GM12878 (cell line): ENCODE results near the gene TAF6. TPM values are rescaled to one million over a fixed set of nuclear protein-coding genes. Genes with fewer than 3 reads are reported as not detected.

Source experiments
- ATAC-seq: fragments of 200-7000 bp; cut with Tn5 transposase; 3 replicates; pipeline ENCODE4 v1.9.1; 2020; ENCODE audit warnings: mild to moderate bottlenecking, moderate library complexity
- BruUV-seq: library from RNA; stranded (reverse); fragments of 400-500 nt; replicated peaks from 2 replicates; lab custom pipeline; 2021; lab: Mats Ljungman, UMichigan
- CTCF ChIA-PET: fragments of 300-600 bp; sonication (Branson Sonifier 250); formaldehyde crosslinking; extraction: SDS; loops from one replicate; lab custom pipeline; 2021; ENCODE audit warnings: inconsistent platforms; lab: Yijun Ruan, JAX
- POLR2A ChIA-PET: fragments of 350-600 bp; formaldehyde crosslinking; extraction: SDS; loops from one replicate; lab custom pipeline; 2021; ENCODE audit warnings: inconsistent platforms; lab: Charles Lee
- RAD21 ChIA-PET: fragments of 300-600 bp; sonication (Branson Sonifier 250); formaldehyde crosslinking; loops from one replicate; lab custom pipeline; 2023; ENCODE audit warnings: antibody characterized with exemption; ENCODE audit not compliant: unreplicated experiment; lab: Charles Lee
- SMC1A ChIA-PET: fragments of 300-600 bp; sonication (Branson Sonifier 250); formaldehyde crosslinking; loops from one replicate; lab custom pipeline; 2023; ENCODE audit not compliant: unreplicated experiment, uncharacterized antibody; lab: Charles Lee
- DNase-seq: peaks from one replicate; pipeline ENCODE4 v3.0.0-alpha.2; 2011; ENCODE audit warnings: low read depth, low spot score
- FAIRE-seq: peaks from 3 replicates; lab custom pipeline; 2011; peaks lifted over from hg19 to GRCh38; lab: Jason Lieb, UNC
- H2AFZ ChIP-seq: 2 replicates; pipeline ENCODE4 v1.6.0; 2011; ENCODE audit warnings: low read depth, low read length, control low read depth; ENCODE audit not compliant: control insufficient read depth
- H3K27ac ChIP-seq: 2 replicates; pipeline ENCODE4 v1.5.1; 2011; ENCODE audit warnings: control low read depth; ENCODE audit not compliant: control insufficient read depth, insufficient read depth
- H3K27me3 ChIP-seq, 2 experiments: replicated peaks in 1 of 2; 2 replicates each; pipeline versions ENCODE4 v1.6.0 to v1.6.1; 2011; ENCODE audit warnings: low read length in 1 of 2; ENCODE audit not compliant: control insufficient read depth in 2 of 2, insufficient read depth in 2 of 2
- H3K36me3 ChIP-seq, 2 experiments: 2 replicates each; pipeline ENCODE4 v1.5.1; 2011; ENCODE audit warnings: low read length in 1 of 2; ENCODE audit not compliant: control insufficient read depth in 2 of 2, insufficient read depth in 2 of 2
- H3K4me1 ChIP-seq: 2 replicates; pipeline ENCODE4 v1.6.1; 2011; ENCODE audit warnings: mild to moderate bottlenecking, low read length, moderate library complexity, mixed read lengths; ENCODE audit not compliant: control insufficient read depth, insufficient read depth
- H3K4me2 ChIP-seq: 2 replicates; pipeline ENCODE4 v1.6.0; 2011; ENCODE audit warnings: control low read depth; ENCODE audit not compliant: control insufficient read depth, insufficient read depth
- H3K4me3 ChIP-seq: fragments of 200-600 bp; sonication (generic); 2 replicates; pipeline ENCODE4 v1.5.1; 2016
- H3K79me2 ChIP-seq: 2 replicates; pipeline ENCODE4 v1.6.0; 2011; ENCODE audit warnings: low read length; ENCODE audit not compliant: control insufficient read depth, insufficient read depth
- H3K9ac ChIP-seq: 2 replicates; pipeline ENCODE4 v1.8.0; 2011; ENCODE audit warnings: low read length, control low read depth, mixed read lengths; ENCODE audit not compliant: control insufficient read depth, insufficient read depth
- H3K9me3 ChIP-seq: replicated peaks from 3 replicates; pipeline ENCODE4 v1.5.1; 2011; ENCODE audit warnings: mild to moderate bottlenecking, low read length; ENCODE audit not compliant: control insufficient read depth, insufficient read depth
- H4K20me1 ChIP-seq: 2 replicates; pipeline ENCODE4 v1.6.0; 2011; ENCODE audit not compliant: control insufficient read depth, insufficient read depth
- DPF2 ChIP-seq: fragments of 450-650 bp; IDR thresholded peaks from 2 replicates; pipeline ENCODE4 v1.6.1; 2017; ENCODE audit warnings: mild to moderate bottlenecking
- EP300 ChIP-seq, 2 experiments: fragments of 150-350 bp in 1 of 2; IDR thresholded peaks; 2 replicates each; pipeline ENCODE4 v1.6.1; 2011 to 2012; ENCODE audit warnings: low read depth in 2 of 2, low read length in 2 of 2, borderline replicate concordance in 1 of 2, improper control_type of control experiment in 1 of 2, inconsistent platforms in 1 of 2; ENCODE audit not compliant: control insufficient read depth in 1 of 2
- GABPA ChIP-seq: IDR thresholded peaks from 2 replicates; pipeline ENCODE4 v1.6.1; 2014; ENCODE audit warnings: antibody characterized with exemption, low read depth, mild to moderate bottlenecking, inconsistent platforms
- NBN ChIP-seq: fragments of 450-650 bp; IDR thresholded peaks from 2 replicates; pipeline ENCODE4 v1.6.1; 2016
- SIX5 ChIP-seq: IDR thresholded peaks from 2 replicates; pipeline ENCODE4 v1.6.1; 2011; ENCODE audit warnings: mild to moderate bottlenecking, low read depth, low read length, moderate library complexity; ENCODE audit not compliant: severe bottlenecking
- SP1 ChIP-seq: IDR thresholded peaks from one replicate; pipeline ENCODE4 v1.6.1; 2011; ENCODE audit warnings: low read depth, low read length
- STAT3 ChIP-seq: IDR thresholded peaks from 2 replicates; pipeline ENCODE4 v1.6.1; 2011; ENCODE audit warnings: low read depth, low read length, improper control_type of control experiment
- WGBS: methylation state at CpG from one replicate; pipeline ENCODE4 v1.1.6; 2016; ENCODE audit warnings: low lambda C conversion rate; ENCODE audit not compliant: insufficient replicate concordance, insufficient coverage; ENCODE audit errors: missing lambda C conversion rate; 5-methylcytosine and 5-hydroxymethylcytosine counted together
- in situ Hi-C: fragments of 300-500 bp; cut with MboI; formaldehyde crosslinking; loops from 9 replicates; pipeline ENCODE4 v1.14.3; 2018; ENCODE audit warnings: mixed read lengths
- intact Hi-C: fragments of 100-400 bp; cut with micrococcal nuclease; formaldehyde crosslinking; loops from one replicate; pipeline ENCODE4 v1.14.2; 2022; ENCODE audit not compliant: unreplicated experiment
- polyA plus RNA-seq, 11 experiments: library from polyadenylated mRNA; depleted of rRNA in 4 of 11; unstranded in 6 of 11; stranded (reverse) in 5 of 11; fragments of >200 nt; fragmentation: Nextera tagmentation in 4 of 11; fragmentation: Illumina TruSeq in 1 of 11; extraction: Ambion mirVana in 4 of 11; extraction: Trizol in 1 of 11; gene quantifications; 1 replicate in 1 of 11; 2 replicates in 10 of 11; pipeline versions ENCODE4 v1.2.1 to v1.2.3, GENCODE V29; 2011 to 2016; ENCODE audit warnings: inconsistent platforms in 2 of 11, missing spikeins in 2 of 11, low read depth in 1 of 11
- total RNA-seq, 4 experiments: library from RNA; depleted of rRNA in 3 of 4; stranded (reverse); fragments of >200 nt in 3 of 4; fragmentation: Illumina TruSeq in 1 of 4; extraction: Trizol in 1 of 4; gene quantifications; 2 replicates each; pipeline versions ENCODE4 v1.2.1 to v1.2.3, GENCODE V29; 2013 to 2021
- TF ChIP-seq, protein P1 (sequence below): fragments of 450-650 bp; formaldehyde crosslinking; IDR thresholded peaks from 2 replicates; pipeline ENCODE4 v1.5.0; 2022; ENCODE audit warnings: mild to moderate bottlenecking, missing genetic modification characterization
- TF ChIP-seq, protein P2 (sequence below): IDR thresholded peaks from 2 replicates; pipeline ENCODE4 v1.6.1; 2012; ENCODE audit warnings: improper control_type of control experiment, low read depth, low read length; ENCODE audit not compliant: insufficient replicate concordance
- TF ChIP-seq, protein P3 (sequence below): IDR thresholded peaks from 2 replicates; pipeline ENCODE4 v1.6.1; 2011; ENCODE audit warnings: low read depth, mild to moderate bottlenecking, low read length, moderate library complexity, borderline replicate concordance; ENCODE audit errors: extremely low read depth

TAF6 gene
- total and polyA plus RNA-seq, 10 of the 15 experiments (the other 5 are each of a cell fraction or from before 2014, with no cell fraction given) = 0.27 to 42.6 (median 17.0) TPM

DNA sequence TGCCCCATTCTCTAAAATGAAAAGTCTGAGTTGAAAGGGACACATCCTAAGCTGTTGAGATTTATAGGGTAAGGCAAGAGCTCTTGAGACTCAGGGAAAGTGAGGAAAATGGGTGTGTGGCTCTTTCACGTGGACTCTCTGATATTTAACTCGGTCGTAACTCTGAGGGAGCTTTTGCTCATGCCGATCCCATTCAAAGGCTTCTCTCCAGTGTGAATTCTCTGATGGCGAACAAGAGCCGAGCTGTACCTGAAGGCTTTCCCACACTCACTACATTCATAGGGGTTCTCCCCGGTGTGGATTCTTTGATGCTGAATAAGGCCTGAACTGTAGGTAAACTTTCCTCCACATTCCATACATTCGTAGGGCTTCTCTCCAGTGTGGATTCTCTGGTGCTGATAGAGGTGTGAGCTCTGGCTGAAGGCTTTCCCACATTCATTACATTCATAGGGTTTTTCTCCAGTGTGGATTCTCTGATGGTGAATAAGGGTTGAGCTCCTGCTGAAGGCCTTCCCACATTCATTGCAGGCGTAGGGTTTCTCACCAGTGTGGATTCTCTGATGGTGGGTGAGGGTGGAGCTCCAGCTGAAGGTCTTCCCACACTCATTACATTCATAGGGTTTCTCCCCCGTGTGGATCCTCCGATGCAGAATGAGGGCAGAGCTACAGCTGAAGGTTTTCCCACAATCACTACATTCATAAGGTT is 48.0 kb downstream of the TAF6 start (continued):
- TF ChIP-seq, protein P1, sequence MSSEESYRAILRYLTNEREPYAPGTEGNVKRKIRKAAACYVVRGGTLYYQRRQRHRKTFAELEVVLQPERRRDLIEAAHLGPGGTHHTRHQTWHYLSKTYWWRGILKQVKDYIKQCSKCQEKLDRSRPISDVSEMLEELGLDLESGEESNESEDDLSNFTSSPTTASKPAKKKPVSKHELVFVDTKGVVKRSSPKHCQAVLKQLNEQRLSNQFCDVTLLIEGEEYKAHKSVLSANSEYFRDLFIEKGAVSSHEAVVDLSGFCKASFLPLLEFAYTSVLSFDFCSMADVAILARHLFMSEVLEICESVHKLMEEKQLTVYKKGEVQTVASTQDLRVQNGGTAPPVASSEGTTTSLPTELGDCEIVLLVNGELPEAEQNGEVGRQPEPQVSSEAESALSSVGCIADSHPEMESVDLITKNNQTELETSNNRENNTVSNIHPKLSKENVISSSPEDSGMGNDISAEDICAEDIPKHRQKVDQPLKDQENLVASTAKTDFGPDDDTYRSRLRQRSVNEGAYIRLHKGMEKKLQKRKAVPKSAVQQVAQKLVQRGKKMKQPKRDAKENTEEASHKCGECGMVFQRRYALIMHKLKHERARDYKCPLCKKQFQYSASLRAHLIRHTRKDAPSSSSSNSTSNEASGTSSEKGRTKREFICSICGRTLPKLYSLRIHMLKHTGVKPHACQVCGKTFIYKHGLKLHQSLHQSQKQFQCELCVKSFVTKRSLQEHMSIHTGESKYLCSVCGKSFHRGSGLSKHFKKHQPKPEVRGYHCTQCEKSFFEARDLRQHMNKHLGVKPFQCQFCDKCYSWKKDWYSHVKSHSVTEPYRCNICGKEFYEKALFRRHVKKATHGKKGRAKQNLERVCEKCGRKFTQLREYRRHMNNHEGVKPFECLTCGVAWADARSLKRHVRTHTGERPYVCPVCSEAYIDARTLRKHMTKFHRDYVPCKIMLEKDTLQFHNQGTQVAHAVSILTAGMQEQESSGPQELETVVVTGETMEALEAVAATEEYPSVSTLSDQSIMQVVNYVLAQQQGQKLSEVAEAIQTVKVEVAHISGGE (CRISPR knock-in tag) = no peak
- TF ChIP-seq EP300 (IDR thresholded peaks at IDR 0.05; ENCODE audit: borderline replicate concordance in 1 of 2, control insufficient read depth in 1 of 2, low read depth in 2 of 2, low read length in 2 of 2) (no peak), SP1 (no peak), NBN (no peak)

DNA sequence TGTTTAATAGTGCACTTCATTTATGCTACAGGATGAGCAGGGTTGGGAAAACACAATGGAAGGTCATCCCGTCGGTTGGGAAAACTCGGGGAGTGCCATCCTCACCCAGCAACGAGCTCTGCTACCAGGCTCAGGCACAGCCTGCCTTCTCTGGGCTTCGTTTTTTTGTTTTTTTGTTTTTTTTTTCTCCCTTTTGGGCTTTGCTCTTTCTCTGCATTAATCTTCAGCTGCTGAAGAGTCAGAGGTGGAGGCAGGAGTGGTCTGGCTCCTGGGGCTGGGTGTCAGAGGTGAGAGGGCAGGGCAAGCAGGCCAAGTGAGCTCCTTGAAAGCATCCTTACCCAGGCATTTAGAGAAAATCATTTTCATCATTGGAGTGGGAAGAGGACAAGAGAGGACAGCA is 49.2 kb downstream of the TAF6 start:
- no peak for DNase-seq
- SMC1A ChIA-PET = interaction anchor here (0.5 to 1.1 kb wide), 2 partner anchors 13 to 76 kb away, joined by 3 read pairs; no protein-coding TSS in a partner anchor
- TF ChIP-seq DPF2 (no peak), STAT3 (no peak), GABPA (no peak), SP1 (no peak), SIX5 (no peak)
- TF ChIP-seq, protein P2, sequence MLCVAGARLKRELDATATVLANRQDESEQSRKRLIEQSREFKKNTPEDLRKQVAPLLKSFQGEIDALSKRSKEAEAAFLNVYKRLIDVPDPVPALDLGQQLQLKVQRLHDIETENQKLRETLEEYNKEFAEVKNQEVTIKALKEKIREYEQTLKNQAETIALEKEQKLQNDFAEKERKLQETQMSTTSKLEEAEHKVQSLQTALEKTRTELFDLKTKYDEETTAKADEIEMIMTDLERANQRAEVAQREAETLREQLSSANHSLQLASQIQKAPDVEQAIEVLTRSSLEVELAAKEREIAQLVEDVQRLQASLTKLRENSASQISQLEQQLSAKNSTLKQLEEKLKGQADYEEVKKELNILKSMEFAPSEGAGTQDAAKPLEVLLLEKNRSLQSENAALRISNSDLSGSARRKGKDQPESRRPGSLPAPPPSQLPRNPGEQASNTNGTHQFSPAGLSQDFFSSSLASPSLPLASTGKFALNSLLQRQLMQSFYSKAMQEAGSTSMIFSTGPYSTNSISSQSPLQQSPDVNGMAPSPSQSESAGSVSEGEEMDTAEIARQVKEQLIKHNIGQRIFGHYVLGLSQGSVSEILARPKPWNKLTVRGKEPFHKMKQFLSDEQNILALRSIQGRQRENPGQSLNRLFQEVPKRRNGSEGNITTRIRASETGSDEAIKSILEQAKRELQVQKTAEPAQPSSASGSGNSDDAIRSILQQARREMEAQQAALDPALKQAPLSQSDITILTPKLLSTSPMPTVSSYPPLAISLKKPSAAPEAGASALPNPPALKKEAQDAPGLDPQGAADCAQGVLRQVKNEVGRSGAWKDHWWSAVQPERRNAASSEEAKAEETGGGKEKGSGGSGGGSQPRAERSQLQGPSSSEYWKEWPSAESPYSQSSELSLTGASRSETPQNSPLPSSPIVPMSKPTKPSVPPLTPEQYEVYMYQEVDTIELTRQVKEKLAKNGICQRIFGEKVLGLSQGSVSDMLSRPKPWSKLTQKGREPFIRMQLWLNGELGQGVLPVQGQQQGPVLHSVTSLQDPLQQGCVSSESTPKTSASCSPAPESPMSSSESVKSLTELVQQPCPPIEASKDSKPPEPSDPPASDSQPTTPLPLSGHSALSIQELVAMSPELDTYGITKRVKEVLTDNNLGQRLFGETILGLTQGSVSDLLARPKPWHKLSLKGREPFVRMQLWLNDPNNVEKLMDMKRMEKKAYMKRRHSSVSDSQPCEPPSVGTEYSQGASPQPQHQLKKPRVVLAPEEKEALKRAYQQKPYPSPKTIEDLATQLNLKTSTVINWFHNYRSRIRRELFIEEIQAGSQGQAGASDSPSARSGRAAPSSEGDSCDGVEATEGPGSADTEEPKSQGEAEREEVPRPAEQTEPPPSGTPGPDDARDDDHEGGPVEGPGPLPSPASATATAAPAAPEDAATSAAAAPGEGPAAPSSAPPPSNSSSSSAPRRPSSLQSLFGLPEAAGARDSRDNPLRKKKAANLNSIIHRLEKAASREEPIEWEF = no peak
- TF ChIP-seq, protein P3, sequence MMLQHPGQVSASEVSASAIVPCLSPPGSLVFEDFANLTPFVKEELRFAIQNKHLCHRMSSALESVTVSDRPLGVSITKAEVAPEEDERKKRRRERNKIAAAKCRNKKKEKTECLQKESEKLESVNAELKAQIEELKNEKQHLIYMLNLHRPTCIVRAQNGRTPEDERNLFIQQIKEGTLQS = no peak
- TF ChIP-seq, all 136 proteins: peak for 0
- Histone ChIP-seq H3K36me3 (peaks cover 25 to 43% of the 10 kb centered on the region in 2 experiments), H3K27ac (no peak overlapping the region), H4K20me1 (no peaks in the 10 kb centered on the region), H2AFZ (no peak overlapping the region), H3K4me1 (no peaks in the 10 kb centered on the region), H3K4me2 (no peak overlapping the region), H3K27me3 (no peaks in the 10 kb centered on the region), H3K9me3 (peaks cover 32% of the 10 kb centered on the region; the same call in 2 of the 3 replicates), H3K4me3 (no peak overlapping the region), H3K79me2 (no peaks in the 10 kb centered on the region), H3K9ac (no peak overlapping the region)
- ChIA-PET POLR2A (interaction anchor here (0.7 to 1.4 kb wide), 3 partner anchors 11 to 688 kb away, joined by 3 to 5 read pairs (median 3); partner anchors contain the start of gene ZNF3), CTCF (interaction anchor here (0.7 kb wide), 1 partner anchor 12 kb away, joined by 3 read pairs; no protein-coding TSS in a partner anchor), RAD21 (no interaction called here)
- in situ Hi-C loops (no loop called here), intact Hi-C loops (no loop called here)
- BruUV-seq = no TSS peak
- 96% methylated on average over 5 of the region's 5 CpGs for WGBS
- FAIRE-seq (no peak), ATAC-seq (no peak)
